A673 (cell line): ENCODE measurements around the gene SCD5. TPM values are rescaled to one million over a fixed set of nuclear protein-coding genes. Genes with fewer than 3 reads are reported as not detected.

Experiments used
- BruUV-seq: library from RNA; stranded (reverse); fragments of 400-500 nt; replicated peaks from 2 replicates; lab custom pipeline; 2021; lab: Mats Ljungman, UMichigan
- CTCF ChIA-PET: fragments of 300-600 bp; sonication (Branson Sonifier 250); formaldehyde crosslinking; loops from one replicate; lab custom pipeline; 2022; ENCODE audit warnings: antibody characterized with exemption; lab: Charles Lee
- POLR2A ChIA-PET: fragments of 300-600 bp; sonication (Branson Sonifier 250); formaldehyde crosslinking; loops from one replicate; lab custom pipeline; 2022; ENCODE audit warnings: antibody characterized with exemption; ENCODE audit not compliant: low non-redundant PET; lab: Charles Lee
- DNase-seq: peaks from one replicate; pipeline ENCODE4 v3.0.0-alpha.2; 2015; ENCODE audit warnings: low spot score
- H3K27ac ChIP-seq: fragments of 200-600 bp; sonication (generic); 2 replicates; pipeline ENCODE4 v1.5.1; 2016; ENCODE audit warnings: mixed run types, low read depth, mild to moderate bottlenecking, mixed read lengths, antibody characterized with exemption, low read length; ENCODE audit not compliant: poor library complexity, severe bottlenecking
- H3K27me3 ChIP-seq: fragments of 200-600 bp; sonication (generic); replicated peaks from 2 replicates; pipeline ENCODE4 v1.6.1; 2017; ENCODE audit warnings: mixed run types, low read depth, mild to moderate bottlenecking, mixed read lengths, antibody characterized with exemption, low read length; ENCODE audit not compliant: insufficient read depth, poor library complexity
- H3K36me3 ChIP-seq: fragments of 200-600 bp; sonication (generic); 2 replicates; pipeline ENCODE4 v1.6.1; 2016; ENCODE audit warnings: mixed run types, mild to moderate bottlenecking, mixed read lengths, antibody characterized with exemption, low read length; ENCODE audit not compliant: insufficient read depth, poor library complexity, severe bottlenecking
- H3K4me1 ChIP-seq: fragments of 200-600 bp; sonication (generic); 2 replicates; pipeline ENCODE4 v1.6.1; 2017; ENCODE audit warnings: mixed run types, mild to moderate bottlenecking, mixed read lengths, antibody characterized with exemption, low read length; ENCODE audit not compliant: insufficient read depth, poor library complexity, severe bottlenecking
- H3K4me3 ChIP-seq: fragments of 200-600 bp; sonication (generic); 2 replicates; pipeline ENCODE4 v1.5.1; 2016; ENCODE audit warnings: low read depth, mixed run types, mild to moderate bottlenecking, mixed read lengths, low read length; ENCODE audit not compliant: poor library complexity, severe bottlenecking
- H3K9me3 ChIP-seq: fragments of 200-600 bp; sonication (generic); 2 replicates; pipeline ENCODE4 v1.6.1; 2016; ENCODE audit warnings: mixed run types, low read depth, mild to moderate bottlenecking, mixed read lengths, antibody characterized with exemption, low read length; ENCODE audit not compliant: poor library complexity, severe bottlenecking
- EZH2 ChIP-seq: fragments of 200-600 bp; sonication (generic); IDR thresholded peaks from 2 replicates; pipeline ENCODE4 v1.6.1; 2017; ENCODE audit warnings: borderline replicate concordance, low read depth, mild to moderate bottlenecking, mixed read lengths, antibody characterized with exemption, low read length; ENCODE audit not compliant: poor library complexity, severe bottlenecking
- intact Hi-C: fragments of 100-400 bp; cut with micrococcal nuclease; formaldehyde crosslinking; loops from one replicate; pipeline ENCODE4 v1.10.0; 2022; ENCODE audit not compliant: unreplicated experiment
- total RNA-seq: library from RNA; stranded (reverse); gene quantifications from 2 replicates; pipeline ENCODE4 v1.2.3, GENCODE V29; 2021
- TF ChIP-seq, protein P1 (sequence below): fragments of 300-800, 200-600 bp; sonication (generic); conservative IDR thresholded peaks from 2 replicates; pipeline ENCODE4 v1.5.1; 2017; ENCODE audit warnings: low read depth, mild to moderate bottlenecking, antibody characterized with exemption, low read length, moderate library complexity, mixed read lengths

SCD5 gene
- total RNA-seq, 1 experiment from 2014 or later, result 15.8 TPM

DNA sequence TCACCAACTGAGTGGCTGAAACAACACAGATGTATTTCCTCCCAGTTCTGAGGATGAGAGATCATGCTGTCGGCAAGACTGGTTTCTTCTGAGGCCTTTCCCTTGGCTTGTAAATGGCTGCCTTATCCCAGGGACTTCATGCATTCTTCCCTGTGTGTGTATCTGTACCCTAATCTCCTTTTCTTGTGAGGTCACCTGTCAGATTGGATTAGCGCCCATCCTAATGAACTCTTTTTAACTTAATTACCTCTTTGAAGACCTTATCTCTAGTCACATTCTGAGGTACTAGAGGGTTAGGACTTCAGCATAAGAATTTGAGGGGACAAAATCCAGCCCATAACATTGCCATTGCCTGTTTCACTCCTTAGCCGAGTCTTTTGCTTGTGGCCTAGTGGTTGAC, 177.3 kb downstream of the SCD5 start:
- intact Hi-C loops, result no loop called here
- H3K36me3 ChIP-seq, result no peaks in the 10 kb centered on the region
- DNase-seq, result no peak
- ChIA-PET CTCF (no interaction called here), POLR2A (no interaction called here)
- TF ChIP-seq, protein P1, sequence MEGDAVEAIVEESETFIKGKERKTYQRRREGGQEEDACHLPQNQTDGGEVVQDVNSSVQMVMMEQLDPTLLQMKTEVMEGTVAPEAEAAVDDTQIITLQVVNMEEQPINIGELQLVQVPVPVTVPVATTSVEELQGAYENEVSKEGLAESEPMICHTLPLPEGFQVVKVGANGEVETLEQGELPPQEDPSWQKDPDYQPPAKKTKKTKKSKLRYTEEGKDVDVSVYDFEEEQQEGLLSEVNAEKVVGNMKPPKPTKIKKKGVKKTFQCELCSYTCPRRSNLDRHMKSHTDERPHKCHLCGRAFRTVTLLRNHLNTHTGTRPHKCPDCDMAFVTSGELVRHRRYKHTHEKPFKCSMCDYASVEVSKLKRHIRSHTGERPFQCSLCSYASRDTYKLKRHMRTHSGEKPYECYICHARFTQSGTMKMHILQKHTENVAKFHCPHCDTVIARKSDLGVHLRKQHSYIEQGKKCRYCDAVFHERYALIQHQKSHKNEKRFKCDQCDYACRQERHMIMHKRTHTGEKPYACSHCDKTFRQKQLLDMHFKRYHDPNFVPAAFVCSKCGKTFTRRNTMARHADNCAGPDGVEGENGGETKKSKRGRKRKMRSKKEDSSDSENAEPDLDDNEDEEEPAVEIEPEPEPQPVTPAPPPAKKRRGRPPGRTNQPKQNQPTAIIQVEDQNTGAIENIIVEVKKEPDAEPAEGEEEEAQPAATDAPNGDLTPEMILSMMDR, result no peak
- no peak for TF ChIP-seq EZH2
- no peaks in the 10 kb centered on the region for H3K4me1 ChIP-seq
- no peaks in the 10 kb centered on the region for H3K27me3 ChIP-seq
- H3K9me3 ChIP-seq, result no peaks in the 10 kb centered on the region
- no TSS peak for BruUV-seq
- no peak overlapping the region for H3K4me3 ChIP-seq
- no peak overlapping the region for H3K27ac ChIP-seq

DNA sequence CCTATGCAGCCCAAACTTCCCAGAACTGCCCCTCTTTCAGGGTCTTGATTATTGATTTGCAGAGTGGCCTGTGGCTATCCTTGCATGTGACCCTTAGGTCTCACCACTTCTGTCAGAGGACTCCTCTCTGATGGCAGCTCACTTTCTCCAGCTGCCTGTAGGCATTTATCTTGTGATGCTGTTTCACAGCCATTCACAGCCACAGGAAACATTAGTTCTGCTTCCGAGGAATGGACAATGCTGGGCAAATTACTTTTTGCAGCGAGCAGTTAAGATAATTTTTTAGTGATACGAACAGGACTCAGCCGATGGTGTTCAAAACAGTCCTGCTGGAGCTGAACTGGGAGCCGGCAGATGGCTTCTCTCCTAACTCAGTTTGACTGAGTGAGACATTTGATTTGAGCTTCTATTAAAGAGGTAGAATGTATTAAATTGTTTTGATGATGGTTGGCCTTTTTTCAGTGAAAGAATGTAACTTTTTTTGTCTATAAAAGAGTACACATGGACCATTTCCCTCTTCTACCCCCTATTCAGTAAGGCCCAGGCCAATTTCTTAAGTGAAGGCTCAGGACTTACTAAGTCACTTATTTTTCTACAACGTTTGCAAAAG, 178.4 kb downstream of the SCD5 start:
- intact Hi-C loops, result no loop called here
- BruUV-seq, result no TSS peak

DNA sequence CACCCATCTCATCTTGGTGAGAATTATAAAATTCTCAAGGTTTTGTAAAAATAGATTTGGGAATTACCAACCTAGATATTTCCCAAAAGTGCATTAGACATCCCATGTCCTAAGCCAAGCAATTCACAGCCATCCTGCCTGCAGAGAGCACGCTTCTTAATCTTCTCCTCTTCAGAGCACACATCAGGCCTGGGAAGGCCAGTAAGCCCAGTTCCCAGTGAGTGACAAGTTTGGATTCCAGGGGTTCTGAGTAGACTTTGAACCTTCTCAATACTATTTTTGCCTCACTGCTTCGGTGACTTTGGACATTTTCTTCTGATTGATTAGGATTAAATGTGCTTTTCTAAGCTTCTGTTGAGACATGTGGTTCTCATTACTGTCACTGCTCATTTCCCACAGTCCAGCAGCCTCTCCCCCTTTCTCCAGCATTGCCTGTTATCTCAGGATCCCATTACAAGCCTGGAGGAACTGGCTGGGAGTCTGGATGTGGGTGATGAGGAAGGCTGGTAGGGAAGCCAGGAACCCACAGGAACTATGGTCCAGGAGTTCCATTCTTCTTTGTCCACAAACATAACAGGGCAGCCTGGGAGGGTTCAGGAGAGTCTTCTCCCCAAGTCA, 180.4 kb downstream of the SCD5 start:
- Histone ChIP-seq H3K27me3 (no peaks in the 10 kb centered on the region), H3K4me1 (no peaks in the 10 kb centered on the region), H3K4me3 (no peak overlapping the region), H3K27ac (no peak overlapping the region), H3K36me3 (no peaks in the 10 kb centered on the region), H3K9me3 (no peaks in the 10 kb centered on the region)
- no TSS peak for BruUV-seq
- no peak for TF ChIP-seq EZH2
- TF ChIP-seq, protein P1, result no peak
- ChIA-PET POLR2A (no interaction called here), CTCF (no interaction called here)
- no peak for DNase-seq
- intact Hi-C loops, result no loop called here

More for the DNA sequence above, 178.4 kb downstream of the SCD5 start:
- Histone ChIP-seq H3K27ac (no peak overlapping the region), H3K4me3 (no peak overlapping the region), H3K27me3 (no peaks in the 10 kb centered on the region), H3K9me3 (no peaks in the 10 kb centered on the region), H3K36me3 (no peaks in the 10 kb centered on the region), H3K4me1 (no peaks in the 10 kb centered on the region)
- DNase-seq, result no peak
- ChIA-PET POLR2A (no interaction called here), CTCF (no interaction called here)
- TF ChIP-seq, protein P1, result no peak
- TF ChIP-seq EZH2, result no peak
